ENCODE data around the gene FYCO1. TPM values are rescaled to one million over a fixed set of nuclear protein-coding genes. Genes with fewer than 3 reads are reported as not detected.

Gene FYCO1
- total RNA-seq, 1 experiment from 2014 or later, result 10.9 TPM

DNA sequence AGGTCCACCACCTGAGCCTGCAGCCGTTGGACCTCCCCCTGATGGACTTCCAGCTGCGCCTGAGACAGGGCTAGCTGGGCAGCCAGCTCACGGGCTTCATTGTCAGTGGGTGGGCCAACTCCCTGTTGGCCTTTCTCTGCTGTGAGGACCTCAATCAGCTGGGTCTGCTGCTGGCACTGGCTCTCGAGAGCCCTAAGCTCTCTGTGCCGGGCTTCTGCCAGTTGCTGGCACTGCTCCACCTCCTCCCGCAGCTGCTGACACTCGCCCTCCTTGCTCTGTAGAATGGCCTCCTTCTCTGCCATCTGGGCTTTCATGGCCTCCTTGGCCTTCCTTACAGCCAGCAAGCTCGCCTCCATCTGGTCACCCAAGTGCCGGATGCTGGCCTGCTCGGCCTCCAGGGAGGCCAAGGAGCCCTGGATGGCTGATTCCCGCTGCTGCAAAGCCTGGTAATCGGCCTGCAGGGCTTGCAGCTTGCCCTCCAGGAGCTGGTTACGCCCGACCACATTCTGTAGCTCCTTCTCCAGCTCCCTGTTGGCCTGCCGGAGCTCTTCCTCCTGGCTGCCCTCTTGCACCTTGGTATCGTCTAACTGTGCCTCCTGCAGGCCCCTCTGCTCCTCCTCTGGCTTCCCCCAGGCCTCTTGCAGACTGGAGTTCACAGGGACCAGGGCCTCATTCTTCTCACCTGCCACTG, 28.5 kb downstream of the FYCO1 start:
- Histone ChIP-seq H3K4me1 (no peaks in the 10 kb centered on the region), H3K27me3 (replicated peaks; ENCODE audit: control insufficient read depth, insufficient read depth, low read length) (no peaks in the 10 kb centered on the region), H3K9me3 (no peaks in the 10 kb centered on the region), H3K4me3 (ENCODE audit: low read depth, low read length) (no peak overlapping the region), H3K36me3 (ENCODE audit: control insufficient read depth, insufficient read depth, low read length) (peaks cover 3% of the 10 kb centered on the region; the same call in 1 of the 2 replicates)
- Mint-ChIP-seq H3K27me3 (ENCODE audit: insufficient read depth, unreplicated experiment) (no peaks in the 10 kb centered on the region), H3K4me1 (ENCODE audit: low read depth, unreplicated experiment) (no peaks in the 10 kb centered on the region), H3K9me3 (ENCODE audit: unreplicated experiment) (no peaks in the 10 kb centered on the region), H3K4me3 (ENCODE audit: unreplicated experiment) (no peak overlapping the region), H3K36me3 (ENCODE audit: insufficient read depth, unreplicated experiment) (peaks cover 25% of the 10 kb centered on the region), H3K27ac (ENCODE audit: unreplicated experiment) (peak overlapping the region; percentile 53)
- POLR2A ChIA-PET, result no interaction called here
- DNase-seq, result no peak
- CTCF ChIA-PET, result no interaction called here
- TF ChIP-seq CTCF (IDR thresholded peaks at IDR 0.05; ENCODE audit: insufficient read depth in 1 of 2, low read depth in 1 of 2, low read length in 1 of 2, severe bottlenecking in 1 of 2, unreplicated experiment in 1 of 2), result no peak
- intact Hi-C loops (cut with micrococcal nuclease; ENCODE audit: unreplicated experiment), result no loop called here
- no TSS peak for BruUV-seq (replicated peaks)

- Histone ChIP-seq H3K4me1 (no peaks in the 10 kb centered on the region), H3K27me3 (replicated peaks; ENCODE audit: control insufficient read depth, insufficient read depth, low read length) (no peaks in the 10 kb centered on the region), H3K9me3 (no peaks in the 10 kb centered on the region), H3K36me3 (ENCODE audit: control insufficient read depth, insufficient read depth, low read length) (peaks cover 3% of the 10 kb centered on the region; the same call in 1 of the 2 replicates), H3K4me3 (ENCODE audit: low read depth, low read length) (no peak overlapping the region)
- intact Hi-C loops (cut with micrococcal nuclease; ENCODE audit: unreplicated experiment), result no loop called here
- POLR2A ChIA-PET, result no interaction called here
- Mint-ChIP-seq H3K36me3 (ENCODE audit: insufficient read depth, unreplicated experiment) (peaks cover 25% of the 10 kb centered on the region), H3K4me3 (ENCODE audit: unreplicated experiment) (no peak overlapping the region), H3K27ac (ENCODE audit: unreplicated experiment) (no peak overlapping the region), H3K4me1 (ENCODE audit: low read depth, unreplicated experiment) (no peaks in the 10 kb centered on the region), H3K27me3 (ENCODE audit: insufficient read depth, unreplicated experiment) (no peaks in the 10 kb centered on the region), H3K9me3 (ENCODE audit: unreplicated experiment) (no peaks in the 10 kb centered on the region)
- BruUV-seq (replicated peaks), result no TSS peak
- no peak for TF ChIP-seq CTCF (IDR thresholded peaks at IDR 0.05; ENCODE audit: insufficient read depth in 1 of 2, low read depth in 1 of 2, low read length in 1 of 2, severe bottlenecking in 1 of 2, unreplicated experiment in 1 of 2)
- no peak for DNase-seq
- CTCF ChIA-PET, result no interaction called here
Measured at GRCh38 chr3:45966371-45966791, 29.2 kb downstream of the FYCO1 start.

- Mint-ChIP-seq H3K27me3 (ENCODE audit: insufficient read depth, unreplicated experiment) (no peaks in the 10 kb centered on the region), H3K27ac (ENCODE audit: unreplicated experiment) (no peak overlapping the region), H3K4me1 (ENCODE audit: low read depth, unreplicated experiment) (no peaks in the 10 kb centered on the region), H3K4me3 (ENCODE audit: unreplicated experiment) (no peak overlapping the region), H3K9me3 (ENCODE audit: unreplicated experiment) (no peaks in the 10 kb centered on the region), H3K36me3 (ENCODE audit: insufficient read depth, unreplicated experiment) (peaks cover 30% of the 10 kb centered on the region)
- POLR2A ChIA-PET, result no interaction called here
- BruUV-seq (replicated peaks), result no TSS peak
- Histone ChIP-seq H3K4me3 (ENCODE audit: low read depth, low read length) (no peak overlapping the region), H3K36me3 (ENCODE audit: control insufficient read depth, insufficient read depth, low read length) (peaks cover 3% of the 10 kb centered on the region; the same call in 1 of the 2 replicates), H3K4me1 (no peaks in the 10 kb centered on the region), H3K27me3 (replicated peaks; ENCODE audit: control insufficient read depth, insufficient read depth, low read length) (no peaks in the 10 kb centered on the region), H3K9me3 (no peaks in the 10 kb centered on the region)
- no peak for DNase-seq
- intact Hi-C loops (cut with micrococcal nuclease; ENCODE audit: unreplicated experiment), result no loop called here
- TF ChIP-seq CTCF (IDR thresholded peaks at IDR 0.05; ENCODE audit: insufficient read depth in 1 of 2, low read depth in 1 of 2, low read length in 1 of 2, severe bottlenecking in 1 of 2, unreplicated experiment in 1 of 2), result no peak
- CTCF ChIA-PET, result interaction anchor here (0.7 kb wide), 1 partner anchor 27 kb away, joined by 3 read pairs; no protein-coding TSS in a partner anchor
Measured at GRCh38 chr3:45965653-45966052, 30.0 kb downstream of the FYCO1 start.
